GM12892 (cell line): ENCODE measurements around the gene NUDT5.

ENCODE experiments used
- DNase-seq: peaks from one replicate; pipeline ENCODE4 v3.0.0; 2011; ENCODE audit not compliant: insufficient read length
- FAIRE-seq: peaks from 2 replicates; lab custom pipeline; 2011; peaks lifted over from hg19 to GRCh38; lab: Jason Lieb, UNC
- POLR2A ChIP-seq: IDR thresholded peaks from 2 replicates; pipeline ENCODE4 v1.6.1; 2011; ENCODE audit warnings: low read depth, low read length, control low read depth
- POLR2AphosphoS5 ChIP-seq: IDR thresholded peaks from 2 replicates; pipeline ENCODE4 v1.6.1; 2011; ENCODE audit warnings: low read depth, low read length, control low read depth
- TAF1 ChIP-seq: IDR thresholded peaks from 2 replicates; pipeline ENCODE4 v1.6.1; 2011; ENCODE audit warnings: low read depth, mild to moderate bottlenecking, control low read depth, low read length, borderline replicate concordance

The NUDT5 gene

GRCh38 chr10:12225444-12225843, 29.8 kb upstream of the NUDT5 start:
- TF ChIP-seq TAF1 (no peak), POLR2A (no peak), POLR2AphosphoS5 (no peak)
- DNase-seq (no peak), FAIRE-seq (no peak)

- TF ChIP-seq POLR2AphosphoS5 (no peak), TAF1 (no peak), POLR2A (no peak)
- FAIRE-seq: no peak
- DNase-seq: no peak
Measured at GRCh38 chr10:12221323-12222298, 25.9 kb upstream of the NUDT5 start.

DNA sequence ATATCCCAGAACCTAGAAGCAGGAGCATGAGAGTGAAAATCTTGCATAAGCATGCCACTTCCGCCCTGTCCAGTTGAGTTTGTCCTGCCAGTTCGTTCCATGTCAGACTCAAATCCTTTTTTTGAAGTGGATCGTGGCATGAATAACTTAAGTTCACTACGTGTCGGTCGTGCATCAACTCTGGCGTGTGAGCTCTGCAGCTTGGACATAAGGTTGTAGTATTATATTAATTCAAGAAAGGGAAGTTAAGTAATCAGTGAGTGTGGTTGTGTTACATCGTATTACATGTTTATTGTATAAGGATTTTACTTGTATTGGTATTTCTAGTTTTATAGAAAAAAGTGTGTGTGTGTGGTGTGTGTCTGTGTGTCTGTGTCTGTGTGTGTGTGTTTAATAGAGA, 23.3 kb upstream of the NUDT5 start:
- DNase-seq (no peak), FAIRE-seq (no peak)
- TF ChIP-seq POLR2AphosphoS5 (no peak), TAF1 (no peak), POLR2A (no peak)

DNA sequence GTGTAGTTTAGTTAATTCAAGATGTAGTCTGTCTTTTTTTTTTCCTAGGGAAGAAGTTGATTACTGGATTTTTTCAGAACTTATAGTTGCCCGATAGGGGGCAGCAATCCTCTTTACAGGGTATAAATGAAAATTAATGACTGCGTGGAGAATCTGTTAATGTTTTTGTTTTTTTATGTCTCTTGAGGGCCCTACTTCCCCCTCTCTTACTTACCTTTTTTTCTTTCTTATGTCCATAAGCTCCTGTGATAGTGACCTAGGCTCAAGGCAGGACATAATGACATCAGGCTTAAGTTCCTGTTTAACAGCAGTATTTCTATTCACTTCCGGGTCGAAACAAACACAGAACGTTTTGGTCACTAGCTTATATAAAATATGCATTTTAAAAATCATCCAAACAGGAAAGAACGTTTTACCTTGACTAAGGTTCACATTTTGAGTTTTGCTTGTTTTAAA, 19.1 kb upstream of the NUDT5 start:
- DNase-seq: no peak
- TF ChIP-seq POLR2A (no peak), TAF1 (no peak), POLR2AphosphoS5 (no peak)
- FAIRE-seq: peak; percentile 81

DNA sequence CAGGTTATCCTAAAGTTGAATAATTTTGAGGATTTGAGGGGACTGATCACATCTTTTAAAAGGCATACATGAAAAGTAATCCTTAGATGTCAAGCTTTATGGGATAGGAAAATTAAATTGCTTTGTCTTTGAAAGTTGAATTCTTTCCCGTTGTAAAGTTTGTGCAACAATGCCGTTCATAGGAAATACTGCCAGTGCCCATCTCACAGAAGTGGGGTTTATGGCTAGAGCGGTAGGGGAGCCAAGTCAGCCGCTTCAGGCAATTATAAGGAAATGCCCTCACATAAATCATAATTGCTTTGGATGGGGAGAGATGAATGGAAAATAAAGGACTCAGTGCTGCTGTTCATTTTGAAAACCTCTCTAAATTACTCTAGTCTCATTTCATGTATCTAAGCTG, 18.4 kb upstream of the NUDT5 start:
- no peak for FAIRE-seq
- TF ChIP-seq POLR2AphosphoS5 (no peak), POLR2A (no peak), TAF1 (no peak)
- DNase-seq: no peak

- DNase-seq (no peak), FAIRE-seq (no peak)
- TF ChIP-seq POLR2AphosphoS5: no peak
- no peak for TF ChIP-seq POLR2A
- no peak for TF ChIP-seq TAF1
Measured at GRCh38 chr10:12213621-12214020, 17.9 kb upstream of the NUDT5 start.

- TF ChIP-seq TAF1 (no peak), POLR2AphosphoS5 (no peak), POLR2A (no peak)
- FAIRE-seq: no peak
Measured at GRCh38 chr10:12212454-12212853, 16.8 kb upstream of the NUDT5 start.

DNA sequence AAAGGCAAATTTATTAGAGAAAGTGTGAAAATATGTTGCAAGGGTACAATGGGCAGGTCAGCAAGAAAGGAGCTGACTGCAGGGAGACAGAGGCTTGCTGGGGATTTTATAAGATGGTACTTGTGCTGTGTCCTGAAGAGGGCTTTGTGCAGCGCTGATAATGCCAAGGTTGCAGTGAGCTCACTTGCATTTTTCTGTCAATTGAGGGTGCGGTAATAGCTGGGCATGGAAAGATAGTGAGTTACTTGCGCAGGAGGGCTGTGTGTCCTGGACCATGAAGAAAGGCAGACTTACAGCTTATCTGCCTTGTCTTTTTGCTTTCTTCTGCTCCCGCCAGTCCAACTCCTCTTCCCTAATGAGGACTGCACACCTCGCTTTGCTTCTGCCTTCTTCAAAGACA, 12.8 kb upstream of the NUDT5 start:
- FAIRE-seq (no peak), DNase-seq (no peak)
- TF ChIP-seq POLR2A: no peak
- no peak for TF ChIP-seq TAF1
- no peak for TF ChIP-seq POLR2AphosphoS5

More at GRCh38 chr10:12212454-12212853, 16.8 kb upstream of the NUDT5 start:
- no peak for DNase-seq

- DNase-seq (no peak), FAIRE-seq (no peak)
- TF ChIP-seq POLR2A (no peak), TAF1 (no peak), POLR2AphosphoS5 (no peak)
Measured at GRCh38 chr10:12207114-12207513, 11.4 kb upstream of the NUDT5 start.

- FAIRE-seq (no peak), DNase-seq (no peak)
- TF ChIP-seq POLR2A: no peak
- no peak for TF ChIP-seq TAF1
- no peak for TF ChIP-seq POLR2AphosphoS5
Measured at GRCh38 chr10:12205082-12205481, 9.4 kb upstream of the NUDT5 start.

GRCh38 chr10:12202226-12202625, 6.5 kb upstream of the NUDT5 start:
- no peak for FAIRE-seq
- DNase-seq: no peak
- no peak for TF ChIP-seq TAF1
- TF ChIP-seq POLR2A: no peak
- no peak for TF ChIP-seq POLR2AphosphoS5

DNA sequence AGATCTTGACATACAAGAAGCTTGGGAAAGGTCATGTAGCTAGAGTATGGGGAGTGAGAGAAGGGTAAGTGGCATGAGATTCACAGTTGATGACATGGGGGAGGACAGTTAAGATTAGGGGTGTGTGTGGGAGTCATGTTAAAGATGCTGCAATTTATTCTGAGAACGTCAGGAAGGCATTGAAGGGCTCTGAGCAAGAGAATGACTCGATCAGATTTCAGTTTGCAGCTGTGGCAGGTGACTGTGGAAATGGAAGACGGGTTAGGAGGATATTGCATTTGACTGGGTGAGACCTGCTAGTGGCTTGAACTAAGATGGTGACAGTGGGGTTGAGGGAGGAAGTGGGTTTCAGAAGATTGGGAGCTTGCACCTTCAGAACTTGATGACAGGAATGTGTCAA, 5.9 kb upstream of the NUDT5 start:
- no peak for DNase-seq
- no peak for FAIRE-seq
- no peak for TF ChIP-seq TAF1
- TF ChIP-seq POLR2AphosphoS5: no peak
- TF ChIP-seq POLR2A: no peak

DNA sequence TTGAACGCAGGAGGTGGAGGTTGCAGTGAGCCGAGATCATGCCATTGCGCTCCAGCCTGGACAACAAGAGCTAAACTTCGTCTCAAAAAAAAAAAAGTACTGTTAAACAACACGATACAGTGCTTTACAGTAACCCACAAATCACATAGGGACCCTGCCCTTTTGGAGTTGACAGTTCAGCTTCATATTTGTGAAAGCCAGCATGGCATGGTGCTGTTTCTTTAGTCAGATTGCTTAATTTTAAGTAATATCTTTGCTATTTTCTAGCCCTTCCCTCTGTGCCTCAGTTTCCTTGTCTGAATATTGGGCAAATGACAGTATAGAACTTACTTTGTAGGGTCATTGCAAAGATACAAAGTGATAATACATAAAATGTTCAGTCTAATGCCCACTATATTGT, 5.2 kb upstream of the NUDT5 start:
- DNase-seq (no peak), FAIRE-seq (no peak)
- TF ChIP-seq TAF1 (no peak), POLR2AphosphoS5 (no peak), POLR2A (no peak)
